HepG2 (cell line): Measurements from ENCODE around the gene GRAMD1B. TPM values are rescaled to one million over a fixed set of nuclear protein-coding genes. Genes with fewer than 3 reads are reported as not detected.

Experiments used
- ATAC-seq: fragments of 200-7000 bp; cut with Tn5 transposase; 3 replicates; pipeline ENCODE4 v1.9.1; 2020; ENCODE audit warnings: mild to moderate bottlenecking, moderate library complexity
- BruUV-seq: library from RNA; stranded (reverse); fragments of 400-500 nt; replicated peaks from 2 replicates; lab custom pipeline; 2021; lab: Mats Ljungman, UMichigan
- CTCF ChIA-PET: fragments of 300-600 bp; formaldehyde crosslinking; extraction: SDS; loops from one replicate; lab custom pipeline; 2021; ENCODE audit warnings: low total read pairs, inconsistent platforms, low intra/inter-chr PET ratio; lab: Yijun Ruan, JAX
- POLR2A ChIA-PET: fragments of 350-600 bp; sonication (Branson Sonifier 250); formaldehyde crosslinking; loops from one replicate; lab custom pipeline; 2020; ENCODE audit warnings: antibody characterized with exemption, inconsistent platforms; lab: Yijun Ruan, JAX
- DNase-seq: peaks from one replicate; pipeline ENCODE4 v3.0.0-alpha.2; 2015; ENCODE audit warnings: low spot score
- FAIRE-seq: peaks from 3 replicates; lab custom pipeline; 2011; peaks lifted over from hg19 to GRCh38; lab: Jason Lieb, UNC
- H2AFZ ChIP-seq: one replicate; pipeline ENCODE4 v1.6.1; 2011; ENCODE audit warnings: low read length, inconsistent platforms
- H3K27ac ChIP-seq: fragments of 300-600 bp; 3 replicates; pipeline ENCODE4 v1.8.0; 2011; ENCODE audit warnings: mixed run types, mild to moderate bottlenecking, mixed read lengths, low read length, inconsistent platforms; ENCODE audit not compliant: insufficient read depth; ENCODE audit errors: extremely low read length
- H3K27me3 ChIP-seq, 2 experiments: fragments of 200-600 bp in 1 of 2; 2 replicates in 1 of 2; 3 replicates in 1 of 2; pipeline versions ENCODE4 v1.6.0 to v1.8.0; 2011; ENCODE audit warnings: low read length in 2 of 2, mild to moderate bottlenecking in 2 of 2, moderate library complexity in 2 of 2, inconsistent platforms in 1 of 2; ENCODE audit not compliant: insufficient read depth in 2 of 2, control insufficient read depth in 1 of 2
- H3K36me3 ChIP-seq, 2 experiments: fragments of 200-600 bp in 1 of 2; replicated peaks in 1 of 2; 2 replicates in 1 of 2; 3 replicates in 1 of 2; pipeline versions ENCODE4 v1.5.1 to v1.8.0; 2011; ENCODE audit warnings: low read length in 2 of 2, inconsistent platforms in 1 of 2; ENCODE audit not compliant: insufficient read depth in 2 of 2, control insufficient read depth in 1 of 2
- H3K4me1 ChIP-seq: 2 replicates; pipeline ENCODE4 v1.5.1; 2012; ENCODE audit warnings: low read length, inconsistent platforms; ENCODE audit not compliant: insufficient read depth
- H3K4me2 ChIP-seq: 2 replicates; pipeline ENCODE4 v1.6.0; 2011; ENCODE audit warnings: low read depth, low read length, inconsistent platforms
- H3K4me3 ChIP-seq, 3 experiments: fragments of 200-600 bp in 1 of 3; sonication (generic), shearing (Covaris generic) in 1 of 3; replicated peaks in 1 of 3; 2 replicates each; pipeline ENCODE4 v1.5.1; 2011 to 2016; ENCODE audit warnings: low read length in 3 of 3, inconsistent platforms in 2 of 3, low read depth in 2 of 3, mild to moderate bottlenecking in 2 of 3, control low read depth in 1 of 3, mixed read lengths in 1 of 3; ENCODE audit not compliant: insufficient read depth in 1 of 3
- H3K79me2 ChIP-seq: one replicate; pipeline ENCODE4 v1.6.1; 2011; ENCODE audit warnings: low read length, inconsistent platforms; ENCODE audit not compliant: insufficient read depth
- H3K9ac ChIP-seq: 2 replicates; pipeline ENCODE4 v1.6.0; 2011; ENCODE audit warnings: mild to moderate bottlenecking, low read depth, low read length, inconsistent platforms; ENCODE audit not compliant: insufficient read depth
- H3K9me3 ChIP-seq: 2 replicates; pipeline ENCODE4 v1.5.1; 2012; ENCODE audit warnings: mild to moderate bottlenecking, low read length
- H4K20me1 ChIP-seq: 2 replicates; pipeline ENCODE4 v1.6.0; 2011; ENCODE audit warnings: inconsistent platforms, mild to moderate bottlenecking, low read length, moderate library complexity; ENCODE audit not compliant: insufficient read depth
- ARID2 ChIP-seq: sonication (generic); formaldehyde crosslinking; IDR thresholded peaks from 2 replicates; pipeline ENCODE4 v1.8.1; 2022; ENCODE audit warnings: mild to moderate bottlenecking, missing genetic modification reagents, borderline replicate concordance
- KAT2B ChIP-seq: fragments of 150-350 bp; IDR thresholded peaks from 2 replicates; pipeline ENCODE4 v1.6.1; 2014; ENCODE audit warnings: low read depth, low read length, borderline replicate concordance
- NFE2L2 ChIP-seq: fragments of 150-350 bp; IDR thresholded peaks from 2 replicates; pipeline ENCODE4 v1.6.1; 2014; ENCODE audit warnings: low read length
- RAD51 ChIP-seq: fragments of 450-650 bp; IDR thresholded peaks from 2 replicates; pipeline ENCODE4 v1.6.1; 2016; ENCODE audit warnings: borderline replicate concordance
- SAP130 ChIP-seq: IDR thresholded peaks from 2 replicates; pipeline ENCODE4 v1.6.1; 2016; ENCODE audit warnings: low read depth
- ZBTB7A ChIP-seq: sonication (generic); formaldehyde crosslinking; IDR thresholded peaks from 2 replicates; pipeline ENCODE4 v1.8.0; 2022; ENCODE audit warnings: mild to moderate bottlenecking, missing genetic modification reagents
- ZFP36 ChIP-seq: fragments of 150-350 bp; IDR thresholded peaks from 2 replicates; pipeline ENCODE4 v1.6.1; 2018; ENCODE audit warnings: borderline replicate concordance, low read length, low read depth; ENCODE audit not compliant: partially characterized antibody
- ZMYM4 ChIP-seq: sonication (generic); formaldehyde crosslinking; IDR thresholded peaks from 2 replicates; pipeline ENCODE4 v1.8.1; 2023; ENCODE audit warnings: mild to moderate bottlenecking, missing genetic modification reagents
- ZNF552 ChIP-seq: sonication (generic); formaldehyde crosslinking; IDR thresholded peaks from 2 replicates; pipeline ENCODE4 v1.9.0; 2022; ENCODE audit warnings: missing genetic modification reagents, mild to moderate bottlenecking, borderline replicate concordance
- WGBS: methylation state at CpG from one replicate; pipeline ENCODE4 v1.1.6; 2017; ENCODE audit warnings: low lambda C conversion rate; 5-methylcytosine and 5-hydroxymethylcytosine counted together
- in situ Hi-C: cut with HindIII; loops from 2 replicates; pipeline ENCODE4 v1.10.0; 2017; ENCODE audit warnings: low pct_unique_long_range_greater_than_20kb; ENCODE audit not compliant: extremely low pct_ligation_motif_present
- intact Hi-C: fragments of 100-400 bp; cut with micrococcal nuclease; formaldehyde crosslinking; loops from one replicate; pipeline ENCODE4 v1.10.0; 2022; ENCODE audit not compliant: unreplicated experiment
- polyA plus RNA-seq, 8 experiments: library from polyadenylated mRNA; depleted of rRNA in 3 of 8; stranded (reverse) in 7 of 8; unstranded in 1 of 8; fragments of >200 nt; fragmentation: Illumina TruSeq in 4 of 8; extraction: Trizol in 4 of 8; gene quantifications; 2 replicates each; pipeline versions ENCODE4 v1.2.1 to v1.2.3, GENCODE V29; 2011 to 2016; ENCODE audit warnings: low read depth in 4 of 8, missing spikeins in 1 of 8, mixed read lengths in 1 of 8; ENCODE audit not compliant: insufficient read depth in 1 of 8
- total RNA-seq, 5 experiments: library from RNA; depleted of rRNA; stranded (reverse); fragments of >200 nt; fragmentation: Illumina TruSeq; extraction: Trizol; gene quantifications; 2 replicates each; pipeline ENCODE4 v1.2.3, GENCODE V29; 2016; ENCODE audit warnings: low read depth in 1 of 5
- TF ChIP-seq, protein P1 (sequence below): sonication (generic); formaldehyde crosslinking; conservative IDR thresholded peaks from 2 replicates; pipeline ENCODE4 v1.8.0; 2022; ENCODE audit warnings: missing genetic modification reagents
- TF ChIP-seq, protein P2 (sequence below): sonication (generic); formaldehyde crosslinking; IDR thresholded peaks from 2 replicates; pipeline ENCODE4 v1.5.0; 2020; ENCODE audit warnings: missing genetic modification reagents

GRAMD1B gene
- total and polyA plus RNA-seq, 2 of the 13 experiments (the other 11 are each of a cell fraction or from before 2014, with no cell fraction given), result 0.12 TPM; not detected in 1

DNA sequence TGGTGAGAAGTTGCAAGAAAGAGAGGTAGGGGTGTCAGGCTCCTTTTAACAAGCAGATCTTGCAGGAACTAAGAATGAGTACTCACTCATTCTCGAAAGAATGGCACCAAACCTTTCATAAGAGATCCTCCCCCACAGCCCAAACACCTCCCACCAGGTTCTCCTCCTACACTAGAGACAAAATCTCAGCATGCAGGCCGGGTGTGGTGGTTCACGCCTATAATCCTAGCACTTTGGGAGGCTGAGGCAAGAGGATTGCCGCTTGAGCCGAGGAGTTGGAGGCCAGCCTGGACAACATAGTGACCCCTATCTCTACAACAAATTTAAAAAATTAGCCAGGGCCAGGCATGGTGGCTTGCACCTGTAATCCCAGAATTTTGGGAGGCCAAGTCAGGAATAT is 11.1 kb downstream of the GRAMD1B start (continued):
- TF ChIP-seq, protein P1, sequence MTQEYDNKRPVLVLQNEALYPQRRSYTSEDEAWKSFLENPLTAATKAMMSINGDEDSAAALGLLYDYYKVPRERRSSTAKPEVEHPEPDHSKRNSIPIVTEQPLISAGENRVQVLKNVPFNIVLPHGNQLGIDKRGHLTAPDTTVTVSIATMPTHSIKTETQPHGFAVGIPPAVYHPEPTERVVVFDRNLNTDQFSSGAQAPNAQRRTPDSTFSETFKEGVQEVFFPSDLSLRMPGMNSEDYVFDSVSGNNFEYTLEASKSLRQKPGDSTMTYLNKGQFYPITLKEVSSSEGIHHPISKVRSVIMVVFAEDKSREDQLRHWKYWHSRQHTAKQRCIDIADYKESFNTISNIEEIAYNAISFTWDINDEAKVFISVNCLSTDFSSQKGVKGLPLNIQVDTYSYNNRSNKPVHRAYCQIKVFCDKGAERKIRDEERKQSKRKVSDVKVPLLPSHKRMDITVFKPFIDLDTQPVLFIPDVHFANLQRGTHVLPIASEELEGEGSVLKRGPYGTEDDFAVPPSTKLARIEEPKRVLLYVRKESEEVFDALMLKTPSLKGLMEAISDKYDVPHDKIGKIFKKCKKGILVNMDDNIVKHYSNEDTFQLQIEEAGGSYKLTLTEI (CRISPR knock-in tag), result no peak
- TF ChIP-seq, protein P2, sequence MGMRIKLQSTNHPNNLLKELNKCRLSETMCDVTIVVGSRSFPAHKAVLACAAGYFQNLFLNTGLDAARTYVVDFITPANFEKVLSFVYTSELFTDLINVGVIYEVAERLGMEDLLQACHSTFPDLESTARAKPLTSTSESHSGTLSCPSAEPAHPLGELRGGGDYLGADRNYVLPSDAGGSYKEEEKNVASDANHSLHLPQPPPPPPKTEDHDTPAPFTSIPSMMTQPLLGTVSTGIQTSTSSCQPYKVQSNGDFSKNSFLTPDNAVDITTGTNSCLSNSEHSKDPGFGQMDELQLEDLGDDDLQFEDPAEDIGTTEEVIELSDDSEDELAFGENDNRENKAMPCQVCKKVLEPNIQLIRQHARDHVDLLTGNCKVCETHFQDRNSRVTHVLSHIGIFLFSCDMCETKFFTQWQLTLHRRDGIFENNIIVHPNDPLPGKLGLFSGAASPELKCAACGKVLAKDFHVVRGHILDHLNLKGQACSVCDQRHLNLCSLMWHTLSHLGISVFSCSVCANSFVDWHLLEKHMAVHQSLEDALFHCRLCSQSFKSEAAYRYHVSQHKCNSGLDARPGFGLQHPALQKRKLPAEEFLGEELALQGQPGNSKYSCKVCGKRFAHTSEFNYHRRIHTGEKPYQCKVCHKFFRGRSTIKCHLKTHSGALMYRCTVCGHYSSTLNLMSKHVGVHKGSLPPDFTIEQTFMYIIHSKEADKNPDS (CRISPR knock-in tag), result no peak

DNA sequence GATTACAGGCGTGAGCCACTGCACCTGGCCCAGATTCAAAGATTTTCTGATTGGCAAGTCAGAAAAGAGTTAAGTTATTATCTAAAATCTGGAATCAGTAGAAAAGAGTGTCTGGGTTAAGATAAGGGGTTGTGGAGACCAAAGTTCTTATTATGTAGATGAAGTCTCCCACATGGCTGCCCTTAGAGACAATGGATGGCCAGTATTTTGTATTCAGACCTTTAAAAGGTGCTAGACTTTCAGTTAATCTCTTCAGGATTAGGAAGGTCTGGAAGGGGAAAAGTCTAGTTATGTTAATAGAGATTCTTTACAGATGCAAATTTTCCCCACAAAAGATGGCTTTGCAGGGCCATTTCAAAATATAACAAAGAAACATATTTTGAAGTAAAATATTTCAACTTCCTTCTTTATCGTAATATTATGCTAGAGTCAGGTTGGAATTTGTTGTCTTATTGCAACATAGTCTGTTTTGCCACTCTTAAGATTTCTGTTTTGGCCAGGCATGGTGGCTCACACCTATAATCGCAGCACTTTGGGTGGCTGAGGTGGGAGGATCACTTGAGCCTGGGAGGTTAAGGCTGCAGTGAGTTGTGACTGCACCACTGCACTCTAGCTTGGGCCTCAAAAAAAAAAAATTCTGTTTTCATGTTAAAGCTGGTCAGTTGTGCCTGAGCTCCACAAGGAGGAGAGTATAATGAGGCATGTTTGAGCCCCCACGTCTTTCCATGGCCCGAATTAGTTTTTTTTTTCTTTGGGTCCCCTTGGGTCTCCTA is 14.0 kb downstream of the GRAMD1B start:
- DNase-seq, result no peak
- intact Hi-C loops, result no loop called here
- FAIRE-seq, result no peak
- Histone ChIP-seq H3K4me3 (no peak overlapping the region), H3K27me3 (peaks cover 0 to 9% of the 10 kb centered on the region in 2 experiments; a peak in 2 of 5 replicates), H3K79me2 (no peaks in the 10 kb centered on the region)
- in situ Hi-C loops, result no loop called here
- POLR2A ChIA-PET, result no interaction called here
- TF ChIP-seq KAT2B (no peak), ZMYM4 (CRISPR knock-in tag) (no peak), ARID2 (CRISPR knock-in tag) (no peak), ZBTB7A (CRISPR knock-in tag) (no peak), RAD51 (no peak), NFE2L2 (no peak), ZFP36 (no peak), SAP130 (CRISPR knock-in tag) (no peak), ZNF552 (CRISPR knock-in tag) (no peak)
- TF ChIP-seq, all 625 proteins: peak for 0
- Histone ChIP-seq H3K27ac (no peak overlapping the region), H3K36me3 (no peaks in the 10 kb centered on the region), H3K4me2 (no peak overlapping the region), H3K4me1 (no peaks in the 10 kb centered on the region), H3K9ac (no peak overlapping the region), H2AFZ (no peak overlapping the region), H3K9me3 (no peaks in the 10 kb centered on the region), H4K20me1 (no peaks in the 10 kb centered on the region)
- CTCF ChIA-PET, result no interaction called here
- no peak for ATAC-seq
- BruUV-seq, result no TSS peak
- WGBS, result 11% methylated on average over 5 of the region's 5 CpGs
